KMS-11 (cell line): ENCODE measurements around the gene ARHGEF10L.

ENCODE experiments used
- H2AFZ ChIP-seq: fragments of 200-600 bp; sonication (generic); 2 replicates; pipeline ENCODE4 v1.6.1; 2016; ENCODE audit warnings: antibody characterized with exemption, mixed run types, low read depth
- H3K27ac ChIP-seq: fragments of 200-600 bp; sonication (generic); 2 replicates; pipeline ENCODE4 v1.6.1; 2016; ENCODE audit warnings: mild to moderate bottlenecking, mixed run types
- H3K27me3 ChIP-seq: fragments of 200-600 bp; sonication (generic); 2 replicates; pipeline ENCODE4 v1.6.1; 2017; ENCODE audit warnings: mild to moderate bottlenecking, low read depth, mixed run types, moderate library complexity; ENCODE audit not compliant: insufficient read depth
- H3K36me3 ChIP-seq: fragments of 200-600 bp; sonication (generic); 2 replicates; pipeline ENCODE4 v1.6.1; 2017; ENCODE audit warnings: mild to moderate bottlenecking, mixed run types; ENCODE audit not compliant: insufficient read depth
- H3K4me1 ChIP-seq: fragments of 200-600 bp; sonication (generic); 2 replicates; pipeline ENCODE4 v1.6.1; 2016; ENCODE audit warnings: mild to moderate bottlenecking, low read depth, mixed run types; ENCODE audit not compliant: poor library complexity, severe bottlenecking
- H3K4me2 ChIP-seq: fragments of 200-600 bp; sonication (generic); 2 replicates; pipeline ENCODE4 v1.7.0; 2016; ENCODE audit warnings: mild to moderate bottlenecking, mixed run types
- H3K4me3 ChIP-seq: fragments of 200-600 bp; sonication (generic); IDR thresholded peaks from 2 replicates; pipeline ENCODE4 v1.6.1; 2017; ENCODE audit warnings: low read depth, low read length, mixed read lengths; ENCODE audit not compliant: insufficient read depth
- H3K79me2 ChIP-seq: fragments of 200-600 bp; sonication (generic); 2 replicates; pipeline ENCODE4 v1.6.1; 2016; ENCODE audit warnings: low read depth, mixed run types; ENCODE audit not compliant: insufficient read depth
- H3K9ac ChIP-seq: fragments of 200-600 bp; sonication (generic); 2 replicates; pipeline ENCODE4 v1.6.1; 2016; ENCODE audit warnings: mild to moderate bottlenecking, mixed run types
- H4K20me1 ChIP-seq: fragments of 200-600 bp; sonication (generic); 2 replicates; pipeline ENCODE4 v1.6.1; 2016; ENCODE audit warnings: mild to moderate bottlenecking, mixed run types; ENCODE audit not compliant: insufficient read depth
- CTCF ChIP-seq: fragments of 200-600 bp; sonication (generic); conservative IDR thresholded peaks from 2 replicates; pipeline ENCODE4 v1.6.1; 2017; ENCODE audit warnings: low read depth, mild to moderate bottlenecking, antibody characterized with exemption, low read length, moderate library complexity, mixed read lengths

Gene ARHGEF10L

GRCh38 chr1:17711941-17712340 lies 172.4 kb downstream of the ARHGEF10L start:
- Histone ChIP-seq H4K20me1 (no peaks in the 10 kb centered on the region), H2AFZ (no peak overlapping the region), H3K9ac (no peak overlapping the region), H3K27ac (no peak overlapping the region), H3K4me3 (no peak overlapping the region), H3K4me1 (no peaks in the 10 kb centered on the region), H3K79me2 (no peaks in the 10 kb centered on the region), H3K4me2 (no peak overlapping the region), H3K27me3 (peaks cover 14% of the 10 kb centered on the region; the same call in 1 of the 2 replicates), H3K36me3 (no peaks in the 10 kb centered on the region)
- no peak for TF ChIP-seq CTCF

- Histone ChIP-seq H3K27ac (no peak overlapping the region), H3K4me3 (no peak overlapping the region), H3K9ac (no peak overlapping the region), H3K36me3 (no peaks in the 10 kb centered on the region), H4K20me1 (no peaks in the 10 kb centered on the region), H3K4me1 (no peaks in the 10 kb centered on the region), H3K27me3 (peaks cover 11% of the 10 kb centered on the region; the same call in 1 of the 2 replicates), H2AFZ (no peak overlapping the region), H3K4me2 (no peak overlapping the region), H3K79me2 (no peaks in the 10 kb centered on the region)
- TF ChIP-seq CTCF: no peak
Observed at GRCh38 chr1:17713993-17714392, 174.5 kb downstream of the ARHGEF10L start.

GRCh38 chr1:17717594-17718535 lies 178.4 kb downstream of the ARHGEF10L start:
- H3K4me1 ChIP-seq: no peaks in the 10 kb centered on the region
- no peaks in the 10 kb centered on the region for H3K79me2 ChIP-seq
- peaks cover 11% of the 10 kb centered on the region; the same call in 1 of the 2 replicates for H3K27me3 ChIP-seq
- H3K27ac ChIP-seq: no peak overlapping the region
- no peak overlapping the region for H3K4me2 ChIP-seq
- no peaks in the 10 kb centered on the region for H4K20me1 ChIP-seq
- H3K36me3 ChIP-seq: no peaks in the 10 kb centered on the region
- no peak overlapping the region for H2AFZ ChIP-seq
- no peak for TF ChIP-seq CTCF
- H3K4me3 ChIP-seq: no peak overlapping the region
- no peak overlapping the region for H3K9ac ChIP-seq

- H3K4me1 ChIP-seq: no peaks in the 10 kb centered on the region
- H4K20me1 ChIP-seq: no peaks in the 10 kb centered on the region
- H3K27ac ChIP-seq: no peak overlapping the region
- no peak overlapping the region for H3K9ac ChIP-seq
- no peaks in the 10 kb centered on the region for H3K36me3 ChIP-seq
- H3K4me2 ChIP-seq: no peak overlapping the region
- no peak for TF ChIP-seq CTCF
- H2AFZ ChIP-seq: no peak overlapping the region
- no peaks in the 10 kb centered on the region for H3K79me2 ChIP-seq
- peaks cover 5% of the 10 kb centered on the region; the same call in 1 of the 2 replicates for H3K27me3 ChIP-seq
- no peak overlapping the region for H3K4me3 ChIP-seq
Observed at GRCh38 chr1:17719874-17720273, 180.4 kb downstream of the ARHGEF10L start.
